Amniotic stem cell (primary cell): ENCODE data around the gene PIGK.

Experiments used
- DNase-seq: peaks from one replicate; lab custom pipeline; 2025; lab: John Stamatoyannopoulos, UW

The PIGK gene

DNA sequence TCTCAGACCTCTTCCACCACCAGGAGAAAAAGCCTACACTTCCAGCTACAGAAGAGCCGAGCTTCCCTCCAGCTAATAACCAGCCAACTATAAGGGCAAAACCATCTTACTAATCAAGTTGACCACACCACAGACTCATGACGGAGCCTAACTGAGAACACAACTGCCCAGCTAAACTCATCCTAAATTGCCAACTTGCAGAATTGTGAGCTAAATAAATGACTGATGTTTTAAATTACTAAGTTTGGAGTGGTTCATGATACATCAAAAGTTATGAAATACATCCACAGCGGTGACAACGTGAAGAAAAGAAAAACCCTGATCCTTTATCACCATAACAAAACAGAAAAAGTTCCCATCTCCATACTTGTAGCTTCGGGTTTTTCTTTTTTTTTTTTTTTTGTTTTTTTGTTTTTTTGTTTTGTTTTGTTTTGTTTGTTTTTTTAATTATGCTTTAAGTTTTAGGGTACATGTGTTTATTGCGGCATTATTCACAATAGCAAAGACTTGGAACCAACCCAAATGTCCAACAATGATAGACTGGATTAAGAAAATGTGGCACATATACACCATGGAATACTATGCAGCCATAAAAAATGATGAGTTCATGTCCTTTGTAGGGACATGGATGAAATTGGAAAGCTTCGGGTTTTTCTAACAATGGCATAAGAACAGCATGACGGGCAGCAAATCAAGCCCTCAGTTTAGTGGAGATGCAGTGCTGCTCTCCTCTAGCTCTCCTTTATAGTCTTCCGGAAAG, 122.6 kb downstream of the PIGK start:
- DNase-seq, result no peak

DNA sequence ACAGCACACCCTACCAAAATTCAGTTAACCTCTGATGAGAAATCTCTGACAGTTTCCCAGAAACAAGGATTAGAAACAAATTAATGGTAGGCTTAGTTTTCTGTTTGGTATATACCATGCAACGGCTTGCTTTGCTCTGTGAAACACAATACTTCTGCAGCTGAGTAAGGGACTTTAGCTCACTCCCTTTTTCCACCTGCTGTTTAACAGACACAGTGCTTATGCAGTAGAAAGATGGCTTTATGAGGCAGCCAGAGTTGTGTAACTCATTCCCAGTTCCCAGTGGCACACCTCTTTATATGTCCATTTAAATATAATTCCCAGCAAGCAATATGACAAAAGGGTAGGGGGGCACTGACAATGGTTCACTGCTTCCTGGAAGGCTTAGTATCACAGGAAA, 124.0 kb downstream of the PIGK start:
- DNase-seq, result no peak

DNA sequence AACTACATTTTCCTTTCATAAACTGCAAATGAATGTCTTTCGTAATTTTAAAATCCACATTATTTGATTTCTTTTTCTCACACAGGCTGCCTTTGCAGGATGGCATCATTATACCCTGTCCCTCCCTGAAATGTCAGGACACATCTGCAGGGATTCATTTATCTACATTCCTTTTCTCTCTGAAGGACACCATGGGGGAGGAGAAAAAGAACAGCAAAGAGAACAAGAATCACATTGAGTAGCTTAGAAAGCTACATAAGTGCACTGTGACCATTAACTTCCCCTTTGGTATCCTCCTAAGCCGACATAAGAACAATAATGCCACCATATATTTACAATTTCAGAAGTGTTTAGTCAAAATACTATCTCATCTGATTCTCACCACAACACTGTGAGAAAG, 129.5 kb downstream of the PIGK start:
- no peak for DNase-seq

DNA sequence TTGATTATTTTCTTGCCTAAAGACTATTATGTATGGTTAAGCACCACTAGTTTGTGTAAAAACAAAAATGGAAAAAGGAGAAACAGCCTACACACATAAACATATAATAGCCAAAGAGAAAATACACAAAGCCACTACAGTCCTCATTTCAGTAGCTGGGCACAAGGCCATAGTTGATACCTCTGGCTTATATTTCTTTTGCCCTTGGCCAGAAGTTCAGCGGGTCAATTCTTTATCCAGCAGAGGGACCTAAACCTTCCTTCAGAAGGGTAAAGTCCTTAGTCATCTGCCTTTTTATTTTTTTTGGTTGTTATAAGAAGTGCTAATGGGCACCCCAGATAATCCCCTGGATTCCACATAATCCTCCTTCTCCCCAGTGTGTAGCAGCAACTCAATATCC, 134.1 kb downstream of the PIGK start:
- no peak for DNase-seq

DNA sequence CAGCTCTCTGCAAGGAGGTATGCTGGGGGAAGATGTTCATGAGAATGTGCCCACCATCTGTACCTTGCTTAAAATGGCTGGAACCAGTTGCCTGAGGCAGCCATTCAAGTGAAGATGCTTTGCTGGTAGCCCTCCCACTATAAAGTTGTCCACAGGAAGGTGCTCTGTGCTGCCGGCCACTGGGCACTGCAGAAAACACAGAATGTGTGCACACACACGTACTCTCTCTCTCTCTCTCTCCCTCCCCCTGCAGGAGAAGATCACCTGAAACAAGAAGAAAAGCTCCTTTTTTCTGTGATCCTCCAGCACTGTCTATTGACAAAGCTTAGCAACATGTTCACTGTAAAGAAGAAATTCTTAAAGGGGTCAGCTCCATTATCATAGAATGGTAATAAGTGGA, 134.8 kb downstream of the PIGK start:
- DNase-seq, result no peak

DNA sequence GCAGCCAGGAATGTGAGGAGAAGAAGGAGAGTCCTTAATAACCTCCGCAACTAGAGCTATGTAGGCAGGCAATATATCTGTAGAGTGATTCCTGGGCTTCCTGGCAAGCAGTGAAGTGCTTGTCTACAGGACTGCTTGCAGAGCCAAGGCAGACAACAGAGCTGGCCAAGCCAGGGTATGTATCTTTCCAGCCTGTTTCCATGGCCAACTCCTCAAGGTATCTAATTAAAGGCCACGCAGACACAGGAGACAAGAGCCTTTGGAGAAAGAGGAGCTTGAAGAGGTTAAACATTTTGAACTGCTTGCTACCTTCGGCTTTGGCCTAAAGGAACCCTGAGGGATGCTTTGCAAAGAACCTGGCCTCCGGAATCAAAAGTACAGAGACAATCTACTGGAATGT, 137.4 kb downstream of the PIGK start:
- DNase-seq, result no peak

DNA sequence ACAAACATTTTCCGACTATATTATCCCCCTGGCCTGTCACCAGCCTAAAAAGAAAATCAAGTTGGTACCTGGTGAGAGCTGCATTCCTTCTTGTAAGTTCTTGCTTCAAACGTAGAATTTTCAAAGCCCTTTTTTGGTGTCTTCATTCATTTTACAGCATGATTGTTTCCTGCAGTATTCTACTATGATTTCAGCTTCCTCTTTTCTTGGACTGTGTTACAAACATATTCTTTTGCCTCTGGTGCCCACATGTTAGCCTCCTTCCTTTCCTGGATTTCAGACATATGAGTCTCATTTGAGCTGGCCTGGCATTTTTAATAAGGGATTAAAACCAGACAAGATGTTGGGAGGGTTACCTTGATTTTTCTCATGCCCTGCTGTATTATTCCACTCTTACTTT, 142.5 kb downstream of the PIGK start:
- DNase-seq, result no peak

DNA sequence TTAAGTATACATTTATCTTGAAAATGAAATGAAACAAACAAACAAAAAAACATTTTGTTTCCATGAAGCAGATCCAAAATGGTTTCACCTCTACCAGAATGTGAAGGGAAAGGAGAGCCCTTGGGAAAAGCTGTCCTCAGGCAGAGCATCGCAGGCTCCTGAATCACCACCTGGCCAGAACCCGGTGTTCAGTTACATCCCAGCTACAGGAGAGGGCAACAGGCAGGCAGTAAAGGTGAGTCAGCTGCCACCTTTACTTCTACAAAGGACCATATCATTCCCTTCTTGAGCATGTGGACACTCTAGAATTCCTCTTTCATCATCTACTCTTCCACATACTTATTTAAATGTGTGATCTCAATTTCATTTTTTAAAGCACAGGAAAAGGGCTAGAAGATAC, 151.2 kb downstream of the PIGK start:
- no peak for DNase-seq

DNA sequence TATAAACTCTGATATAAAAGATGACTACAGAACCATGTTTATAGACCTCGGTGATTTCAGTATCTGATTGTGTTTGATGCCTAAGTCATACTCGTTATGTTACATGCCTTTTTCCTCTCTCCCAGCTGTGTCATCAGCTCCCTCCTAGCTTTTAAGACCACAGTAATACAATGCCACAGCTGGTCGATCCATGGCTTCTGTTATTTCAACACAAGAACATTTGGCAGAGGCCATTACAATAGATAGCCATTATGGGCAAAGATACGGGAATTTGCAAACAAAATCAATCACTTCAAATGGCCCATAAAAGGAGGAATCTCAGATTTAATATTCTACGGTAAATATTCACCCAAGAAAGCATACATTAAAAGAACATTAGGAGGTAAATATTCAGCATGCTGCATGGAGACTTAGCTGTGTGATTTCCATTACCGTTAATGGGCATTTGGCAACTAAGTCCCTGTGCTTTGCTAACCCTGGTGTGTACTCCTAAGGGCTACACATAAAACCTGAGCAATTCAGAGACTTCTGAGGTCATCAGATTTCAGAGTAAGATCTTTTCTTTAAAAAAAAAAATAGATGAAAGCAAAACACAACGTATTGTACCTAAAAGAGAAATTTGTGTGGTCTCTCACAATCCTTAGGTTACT, 153.4 kb downstream of the PIGK start:
- no peak for DNase-seq

DNA sequence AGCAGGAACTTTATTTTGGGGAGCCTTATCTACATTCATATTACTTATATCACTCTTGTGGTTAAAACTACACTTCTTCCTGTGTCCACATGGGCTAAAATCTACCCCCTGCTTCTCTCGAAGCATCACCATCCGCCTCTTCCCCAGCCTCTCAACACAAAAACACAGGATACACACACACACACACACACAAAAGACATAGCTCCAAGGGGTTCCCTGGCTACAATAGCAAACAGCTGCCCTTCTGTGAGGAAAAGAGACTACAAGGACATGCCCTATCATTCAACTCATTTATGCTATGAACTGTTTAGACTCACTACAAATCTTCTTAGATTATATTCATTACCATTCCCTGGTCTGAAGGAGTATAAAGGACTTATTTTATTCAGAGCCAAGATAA, 155.0 kb downstream of the PIGK start:
- no peak for DNase-seq

DNA sequence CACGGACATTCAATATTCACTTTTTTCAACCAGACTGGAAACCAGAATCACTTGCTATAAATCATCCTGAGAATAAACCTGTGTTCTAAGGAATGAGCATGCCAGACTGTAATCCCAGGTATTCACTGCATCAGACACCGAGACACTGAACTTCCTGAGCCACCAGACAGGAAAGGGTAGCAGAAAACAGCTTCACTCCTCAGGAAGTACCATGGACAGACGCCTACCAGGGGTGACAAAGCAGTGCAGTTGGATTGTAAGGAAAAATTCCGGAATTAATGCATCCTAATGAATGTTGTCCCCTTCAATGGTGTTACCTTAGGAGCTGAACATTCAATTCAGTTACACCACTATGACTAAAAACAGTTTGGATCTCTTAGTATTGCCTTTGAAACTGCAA, 156.1 kb downstream of the PIGK start:
- DNase-seq, result no peak

DNA sequence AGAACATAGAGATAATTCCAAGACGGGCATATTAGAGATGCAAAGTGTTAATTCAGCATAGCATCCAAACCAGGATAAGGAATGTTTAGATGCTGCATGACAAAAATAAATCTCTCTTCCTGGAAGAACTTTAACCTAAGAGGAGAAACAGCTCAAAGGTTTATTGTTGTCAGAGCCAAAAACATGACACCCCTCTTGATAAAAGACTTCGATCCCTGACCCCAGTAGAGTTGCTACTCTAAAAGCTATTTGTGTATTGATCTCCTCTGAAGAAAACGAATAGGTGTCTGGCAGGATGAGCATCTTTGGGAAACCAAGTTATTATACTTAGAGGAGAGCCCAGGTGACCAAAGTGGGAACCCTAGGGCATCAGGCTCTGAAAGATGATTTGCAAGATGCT, 158.1 kb downstream of the PIGK start:
- no peak for DNase-seq

DNA sequence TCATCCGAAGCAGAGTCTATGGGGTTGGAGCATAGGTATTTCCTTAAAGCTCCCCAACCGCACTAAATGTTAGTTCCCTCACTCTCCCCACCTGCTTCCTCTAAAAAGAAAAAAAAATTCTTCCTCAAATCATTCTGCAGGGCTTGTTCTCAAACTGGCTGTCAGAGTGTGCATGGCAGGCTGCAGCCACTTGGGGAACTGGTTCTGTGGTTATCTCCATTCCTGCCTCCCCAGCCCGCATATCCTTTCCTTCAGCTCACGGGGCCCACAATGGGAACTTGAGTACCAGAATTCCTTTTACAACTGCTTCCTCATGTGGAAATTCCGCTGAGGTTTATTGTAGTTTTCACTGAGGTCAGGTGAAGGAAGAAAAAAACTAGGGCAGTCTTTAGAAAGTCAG, 159.2 kb downstream of the PIGK start:
- DNase-seq, result no peak

DNA sequence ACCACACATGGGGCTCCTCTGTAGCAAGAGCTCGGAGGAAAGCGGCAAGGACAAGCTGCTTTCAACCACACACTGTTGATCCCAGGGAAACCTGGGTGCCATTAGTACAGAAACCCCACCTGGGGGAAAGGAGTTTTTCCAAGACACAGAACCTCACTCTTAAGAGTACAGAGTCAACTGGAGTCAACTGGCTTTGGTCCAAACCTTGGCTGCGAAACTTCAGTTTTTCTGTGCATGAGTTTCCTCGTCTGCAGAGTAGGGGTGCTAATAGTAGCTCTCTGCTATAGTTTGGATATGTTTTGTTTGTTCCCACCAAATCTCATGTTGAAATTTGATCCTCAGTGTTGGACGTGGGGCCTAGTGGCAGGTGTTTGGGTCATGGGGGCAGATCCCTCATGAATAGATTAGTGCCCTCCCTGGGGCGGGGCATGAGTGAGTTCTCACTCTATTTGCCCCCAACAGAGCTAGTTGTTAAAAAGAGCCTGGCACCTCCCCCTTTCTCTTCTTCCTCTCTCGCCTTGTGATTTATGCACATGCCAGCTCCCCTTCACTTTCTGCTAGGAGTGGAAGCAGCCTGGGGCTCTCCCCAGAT, 161.1 kb downstream of the PIGK start:
- no peak for DNase-seq

DNA sequence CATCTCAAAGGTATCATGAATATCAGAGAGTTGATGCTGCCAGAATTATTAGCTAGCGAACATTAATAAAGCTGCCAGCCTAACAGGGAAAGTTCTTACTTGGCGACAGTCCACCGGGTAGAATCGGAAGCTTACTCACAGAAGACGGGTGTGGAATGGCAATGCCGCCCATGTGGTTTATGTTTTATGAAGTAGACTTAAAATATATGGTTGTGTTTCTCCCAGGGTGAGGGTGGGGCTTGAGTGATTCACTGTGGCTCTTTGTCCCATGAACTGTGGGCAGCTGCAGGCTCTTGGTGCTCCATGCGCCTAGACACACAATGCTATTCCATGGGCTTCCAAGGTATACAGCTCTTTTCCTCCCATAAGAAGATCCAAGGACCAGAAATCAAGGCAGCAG, 162.7 kb downstream of the PIGK start:
- DNase-seq, result no peak

DNA sequence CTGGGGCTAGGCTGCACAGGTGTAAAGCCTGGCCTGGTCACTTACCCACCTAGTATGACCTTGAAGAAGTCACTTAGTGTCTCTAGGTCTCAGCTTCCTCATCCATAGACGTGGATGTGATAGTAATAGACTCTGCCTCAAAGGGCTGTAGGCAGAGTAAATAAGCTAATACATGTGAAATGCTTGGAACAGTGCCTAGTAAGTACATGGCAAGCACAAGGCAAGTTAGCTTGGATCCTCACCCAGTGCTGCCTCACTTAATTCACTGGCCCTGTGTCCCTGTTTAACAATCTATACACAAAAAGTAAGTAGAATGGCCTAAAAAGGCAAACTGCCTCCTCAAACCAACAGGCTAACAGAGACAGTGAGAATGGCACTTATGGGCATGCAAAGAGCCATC, 167.8 kb downstream of the PIGK start:
- DNase-seq, result no peak

DNA sequence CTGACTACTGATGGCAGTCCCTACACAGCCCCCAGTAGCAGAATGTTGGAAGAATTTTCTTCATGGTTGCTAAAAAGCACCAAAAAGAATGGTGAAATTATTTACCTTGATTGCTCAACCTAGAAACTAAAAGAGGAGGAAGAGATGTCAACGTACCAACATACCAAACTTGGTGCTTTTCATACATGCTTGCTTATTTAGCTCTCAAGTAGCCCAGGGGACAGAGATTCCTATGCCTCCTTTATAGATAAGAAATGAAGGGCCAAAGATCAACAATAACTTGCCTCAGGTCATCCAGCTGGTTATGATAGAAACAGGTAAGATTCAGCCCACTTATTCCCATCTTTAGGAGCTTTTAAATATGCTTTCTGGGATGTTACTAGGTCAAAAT, 170.6 kb downstream of the PIGK start:
- DNase-seq, result no peak

DNA sequence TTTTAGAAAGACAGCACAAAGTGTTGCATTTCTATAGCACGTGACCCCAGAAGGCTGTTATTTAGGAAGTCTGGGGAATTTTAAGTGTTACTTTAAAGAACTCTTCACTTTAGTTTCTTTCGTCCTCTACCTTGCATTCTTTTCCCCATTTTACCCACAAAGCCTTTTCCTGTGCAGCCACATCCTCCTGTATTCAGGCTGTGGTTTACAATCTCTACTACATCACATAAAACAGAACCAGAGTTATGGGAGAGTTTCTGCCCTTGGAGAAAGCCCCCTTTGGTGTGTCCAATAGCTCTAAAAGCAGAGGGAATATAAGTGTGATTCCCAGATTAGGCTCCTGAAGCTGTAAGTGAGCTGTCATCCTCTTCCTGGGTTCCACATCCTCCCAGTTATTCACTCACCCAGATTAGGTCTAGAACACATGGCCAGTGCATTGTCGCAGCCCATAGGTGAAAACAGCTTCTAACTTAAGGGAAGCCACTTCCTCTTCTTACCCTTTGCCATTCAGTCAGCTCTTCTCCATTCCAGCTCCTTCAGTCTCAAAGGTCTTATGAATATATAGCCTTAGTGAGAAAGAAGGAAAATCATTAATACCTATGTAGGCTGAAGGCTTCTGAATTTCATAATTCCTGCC, 171.1 kb downstream of the PIGK start:
- DNase-seq, result no peak

DNA sequence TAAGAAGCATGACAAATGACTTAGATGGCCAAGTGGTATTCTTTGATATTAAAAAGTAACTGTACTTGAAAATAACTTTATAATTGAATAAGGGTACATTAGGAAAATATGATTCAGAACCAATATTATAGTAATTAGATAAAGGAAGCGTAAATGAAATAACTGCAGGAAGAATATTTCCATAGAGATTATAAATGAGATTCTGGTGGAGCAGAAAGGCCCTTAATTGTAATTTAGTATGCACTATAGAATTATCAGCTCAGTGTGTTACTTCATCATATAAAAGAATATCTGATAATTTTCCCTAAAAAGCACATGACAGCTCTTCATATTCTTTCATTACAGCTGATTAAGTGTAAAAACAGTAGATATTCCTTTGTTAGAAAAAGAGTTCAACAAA, 171.7 kb downstream of the PIGK start:
- DNase-seq, result no peak

DNA sequence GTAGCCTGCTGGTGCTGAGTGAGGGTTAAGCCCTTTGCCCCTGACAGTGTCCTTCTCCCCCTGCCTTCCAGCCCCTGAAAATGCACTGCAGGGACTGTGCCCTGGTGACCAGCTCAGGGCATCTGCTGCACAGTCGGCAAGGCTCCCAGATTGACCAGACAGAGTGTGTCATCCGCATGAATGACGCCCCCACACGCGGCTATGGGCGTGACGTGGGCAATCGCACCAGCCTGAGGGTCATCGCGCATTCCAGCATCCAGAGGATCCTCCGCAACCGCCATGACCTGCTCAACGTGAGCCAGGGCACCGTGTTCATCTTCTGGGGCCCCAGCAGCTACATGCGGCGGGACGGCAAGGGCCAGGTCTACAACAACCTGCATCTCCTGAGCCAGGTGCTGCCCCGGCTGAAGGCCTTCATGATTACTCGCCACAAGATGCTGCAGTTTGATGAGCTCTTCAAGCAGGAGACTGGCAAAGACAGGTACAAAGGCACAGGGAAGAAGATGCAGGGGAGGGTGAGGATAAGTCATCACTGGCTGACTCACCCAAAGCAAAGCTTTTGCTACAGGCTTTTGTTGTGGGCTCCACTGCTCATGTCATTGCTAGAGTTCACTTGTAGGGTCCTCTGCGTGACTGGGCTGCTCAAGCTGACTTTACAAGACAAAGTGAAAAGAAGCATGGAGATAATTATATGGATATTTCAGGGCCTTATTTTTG, 174.9 kb downstream of the PIGK start:
- DNase-seq, result no peak

DNA sequence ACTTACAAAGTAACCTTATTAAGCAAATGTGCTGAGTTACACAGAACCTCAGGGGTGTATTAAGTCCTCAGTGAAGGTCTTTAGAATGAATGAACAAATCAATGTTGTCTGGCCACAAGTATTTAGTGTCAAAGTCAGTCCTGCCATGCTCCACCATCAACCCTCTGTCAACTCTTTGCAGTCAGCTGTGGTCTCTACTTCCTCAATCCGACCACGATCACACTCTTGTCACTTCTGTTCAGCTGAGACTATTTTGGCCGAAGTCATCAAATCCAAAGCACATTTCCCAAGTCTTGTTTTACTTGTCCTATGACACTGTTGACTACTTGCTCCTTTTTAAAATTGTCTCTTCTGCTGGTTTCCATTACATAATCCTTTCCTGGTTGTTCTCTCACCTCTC, 178.4 kb downstream of the PIGK start:
- no peak for DNase-seq

DNA sequence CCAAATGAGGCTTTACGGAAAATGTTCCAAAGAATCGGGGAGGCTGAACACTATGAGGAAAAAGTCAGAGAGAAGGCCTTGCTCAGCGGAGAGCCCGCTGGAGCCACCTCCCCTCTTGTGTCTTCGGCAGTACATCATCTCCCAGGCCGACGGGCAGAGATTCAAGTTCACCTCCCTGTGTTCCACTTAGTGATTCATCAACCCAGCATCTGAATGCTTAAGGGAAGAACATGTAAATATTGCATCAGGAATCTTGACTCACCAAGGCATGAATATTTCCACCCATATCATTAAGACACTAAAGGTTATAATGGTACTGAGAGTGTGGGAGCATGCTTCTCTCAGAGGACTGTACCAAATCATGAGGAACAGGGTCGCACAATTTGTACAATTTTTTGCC, 179.5 kb downstream of the PIGK start:
- DNase-seq, result peak; percentile 93

DNA sequence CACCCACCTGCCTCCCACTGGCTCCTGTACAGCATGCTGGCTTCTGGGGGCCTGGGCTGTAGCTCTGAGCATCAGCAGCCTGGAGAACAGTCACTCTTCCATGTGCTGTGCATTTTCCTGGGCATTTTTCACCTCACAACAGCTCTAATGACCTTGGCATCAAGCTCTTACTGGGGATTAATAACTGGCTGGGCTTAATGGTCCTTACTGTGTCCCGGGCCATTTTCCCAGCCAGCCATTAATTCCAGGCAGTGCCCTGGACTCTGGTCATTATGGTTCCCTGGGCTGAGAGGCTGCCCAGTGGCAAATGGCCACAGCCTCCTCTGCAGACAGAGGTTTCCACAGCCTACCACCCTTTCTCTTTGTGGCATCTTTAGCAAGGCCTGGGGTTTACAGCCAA, 180.1 kb downstream of the PIGK start:
- DNase-seq, result no peak
